Fibroblast of skin of back (primary cell): ENCODE data around the gene CYTH1.
A peak's percentile ranks its signal among the peaks of the same experiment; 100 is the strongest.

Experiments
- DNase-seq: peaks from one replicate; pipeline ENCODE4 v3.0.0-alpha.2; 2013

Gene CYTH1

DNA sequence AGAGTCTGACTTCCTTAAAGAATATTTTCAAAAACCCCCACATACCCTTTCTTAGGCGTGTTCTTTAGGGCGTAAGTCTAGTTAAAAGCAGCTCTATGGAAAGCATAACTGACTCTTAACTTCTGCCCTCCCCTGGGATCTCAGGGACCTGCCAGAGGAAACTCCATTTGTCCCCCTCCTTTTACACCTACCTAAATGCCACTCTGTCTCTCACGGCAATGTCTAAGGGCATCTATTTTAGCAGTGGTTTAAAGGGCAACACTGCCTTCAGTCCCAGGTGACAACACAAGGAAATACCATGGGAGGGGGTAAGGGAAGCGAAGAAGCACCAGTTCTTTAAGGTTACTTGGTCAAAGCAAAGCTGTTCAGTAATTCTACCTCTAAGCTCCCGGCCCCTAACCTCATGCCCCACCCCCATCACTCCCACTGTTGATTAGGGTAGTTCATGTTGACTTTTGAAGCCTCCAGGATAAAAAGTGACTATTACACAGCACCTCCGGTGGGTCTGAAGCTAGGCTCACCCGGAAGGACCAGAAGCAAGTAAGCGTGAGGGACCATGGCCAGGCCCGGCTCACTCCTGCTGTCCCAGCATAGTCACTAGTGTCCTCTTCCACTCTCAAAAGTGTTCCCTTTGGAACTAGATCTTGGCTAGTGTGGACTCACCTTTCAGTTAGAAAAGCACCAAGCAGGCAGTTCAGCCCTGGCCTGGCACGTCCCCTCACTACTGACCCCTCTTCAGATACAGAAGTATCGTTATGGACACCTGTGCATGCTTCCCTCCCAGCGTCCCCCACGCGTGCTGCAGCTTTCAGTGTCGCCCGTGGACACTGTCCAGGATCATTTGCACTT, 47.1 kb downstream of the CYTH1 start:
- DNase-seq: no peak

DNA sequence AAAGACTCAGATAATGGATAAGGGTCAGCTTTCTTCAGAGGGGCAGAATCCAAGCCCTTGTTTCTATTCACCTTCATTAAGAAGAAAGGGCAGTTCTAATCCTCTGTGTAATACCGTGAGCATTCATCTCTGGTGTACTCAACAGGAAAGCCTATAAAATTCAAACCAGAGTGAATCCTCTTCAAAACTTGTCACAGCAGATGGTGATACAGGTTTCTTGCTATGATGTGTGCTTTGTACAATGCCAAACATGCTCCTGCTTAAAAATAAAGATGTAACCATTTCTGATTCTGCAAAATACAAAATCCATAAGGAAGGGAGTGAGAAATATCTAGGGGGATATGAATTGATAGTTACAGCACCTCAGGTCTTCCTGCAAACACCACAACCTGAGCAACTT, 49.7 kb downstream of the CYTH1 start:
- no peak for DNase-seq

DNA sequence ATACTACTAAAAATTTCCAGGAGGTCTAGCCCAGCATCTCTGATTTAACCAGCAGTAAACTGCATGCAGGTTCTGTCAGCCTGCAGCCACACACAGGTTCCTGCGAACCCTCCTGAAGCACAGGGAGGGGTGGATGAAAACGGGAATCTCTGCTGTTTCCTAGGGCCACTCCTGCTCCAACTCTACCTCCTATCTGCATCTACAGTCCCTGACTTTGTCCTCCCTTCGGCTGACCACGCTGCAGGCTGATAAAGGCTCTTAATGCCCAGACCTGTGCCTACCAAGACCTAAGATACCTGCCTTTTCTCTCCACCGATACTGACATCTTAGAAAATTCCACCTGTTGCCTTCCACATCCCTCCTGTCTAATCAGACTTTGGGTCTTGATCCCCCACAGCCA, 50.2 kb downstream of the CYTH1 start:
- no peak for DNase-seq

DNA sequence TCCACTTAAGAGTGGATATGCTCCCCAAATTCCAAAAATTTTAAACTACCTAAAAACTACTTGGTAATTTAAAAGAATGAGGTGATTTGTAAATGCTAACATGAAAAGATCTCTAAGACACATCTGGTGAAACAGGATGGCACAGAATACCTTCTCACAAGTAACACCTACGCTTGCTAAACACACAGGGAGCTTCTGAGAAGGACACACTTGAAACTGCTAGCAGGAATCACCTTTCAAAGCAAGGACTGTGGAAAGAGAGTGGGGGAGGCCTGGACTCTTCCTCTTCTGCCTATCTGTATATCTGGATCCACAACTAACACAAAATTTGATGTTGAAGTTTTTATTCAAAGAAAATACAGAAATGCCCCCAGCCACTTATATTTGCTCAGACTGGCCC, 52.4 kb downstream of the CYTH1 start:
- no peak for DNase-seq

DNA sequence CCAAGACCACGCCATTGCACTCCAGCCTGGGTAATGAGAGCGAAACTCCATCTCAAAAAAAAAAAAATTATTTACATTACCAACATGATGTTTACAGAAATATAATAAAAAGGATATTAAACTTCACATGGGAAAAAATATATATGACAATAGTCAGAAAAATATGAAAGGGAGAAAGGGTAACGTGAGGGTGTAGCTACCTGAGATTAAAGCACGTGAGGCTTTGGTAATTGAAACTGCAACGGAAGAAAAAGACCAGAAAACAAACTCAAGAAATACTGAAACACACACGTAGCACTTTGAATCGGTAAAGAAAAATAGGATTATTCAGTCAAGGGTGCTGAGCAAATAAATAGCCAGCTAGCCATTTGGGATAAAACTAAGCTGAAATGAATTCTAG, 53.6 kb downstream of the CYTH1 start:
- no peak for DNase-seq

DNA sequence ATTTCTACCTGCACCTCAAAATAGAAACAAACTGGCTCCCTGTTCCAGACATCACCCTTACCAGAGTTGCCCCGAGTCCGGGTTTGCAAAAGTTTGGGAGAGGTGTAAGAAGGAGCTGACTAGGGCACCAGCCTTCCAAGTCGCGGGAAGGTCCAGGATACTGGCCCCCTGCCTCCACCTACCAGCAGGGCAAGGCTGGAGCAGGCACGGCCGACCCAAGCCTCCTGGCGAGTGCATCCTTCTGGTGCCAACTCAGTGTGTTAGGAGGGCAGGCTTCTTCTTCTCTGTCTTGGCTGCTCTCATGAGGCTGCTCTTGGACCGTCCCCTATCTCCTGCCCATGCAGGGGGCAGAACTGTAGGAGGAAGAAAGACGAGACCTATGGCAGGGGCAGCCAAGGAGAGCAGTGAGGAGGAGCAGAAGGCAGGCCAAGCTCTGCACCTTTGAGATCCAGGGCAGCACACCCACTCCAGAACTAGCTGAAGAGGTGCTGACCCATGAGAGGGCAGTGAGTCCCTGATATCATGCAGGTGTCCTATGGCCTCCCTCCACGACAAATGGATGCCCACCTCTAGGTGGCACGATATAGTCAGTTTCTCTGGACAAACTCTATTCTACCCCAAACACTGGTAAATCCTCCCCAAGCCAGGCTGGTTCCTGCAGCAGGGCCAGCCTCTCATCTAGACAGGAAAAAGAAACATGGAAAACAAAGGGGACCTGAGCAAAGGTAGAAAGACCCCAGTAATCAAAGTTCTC, 54.4 kb downstream of the CYTH1 start:
- DNase-seq: no peak

DNA sequence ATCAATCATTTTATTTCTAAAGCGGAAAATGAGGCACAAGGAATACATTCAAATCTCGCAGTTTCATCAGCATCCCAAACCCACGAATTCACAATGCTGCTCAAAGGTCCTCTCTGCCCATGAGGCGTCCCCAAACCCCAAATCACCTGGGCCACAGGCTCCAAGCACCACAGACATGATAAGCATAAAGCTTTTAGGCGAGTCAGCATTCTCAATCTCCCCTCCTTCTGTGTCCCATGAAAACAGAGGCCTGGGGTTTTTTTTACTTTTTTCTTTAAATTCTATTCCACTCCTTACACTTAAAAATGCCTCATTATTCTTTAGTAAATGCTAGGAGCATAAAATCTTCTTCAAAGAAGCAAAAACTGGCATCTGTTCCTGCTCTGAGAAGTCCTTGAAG, 55.0 kb downstream of the CYTH1 start:
- no peak for DNase-seq

DNA sequence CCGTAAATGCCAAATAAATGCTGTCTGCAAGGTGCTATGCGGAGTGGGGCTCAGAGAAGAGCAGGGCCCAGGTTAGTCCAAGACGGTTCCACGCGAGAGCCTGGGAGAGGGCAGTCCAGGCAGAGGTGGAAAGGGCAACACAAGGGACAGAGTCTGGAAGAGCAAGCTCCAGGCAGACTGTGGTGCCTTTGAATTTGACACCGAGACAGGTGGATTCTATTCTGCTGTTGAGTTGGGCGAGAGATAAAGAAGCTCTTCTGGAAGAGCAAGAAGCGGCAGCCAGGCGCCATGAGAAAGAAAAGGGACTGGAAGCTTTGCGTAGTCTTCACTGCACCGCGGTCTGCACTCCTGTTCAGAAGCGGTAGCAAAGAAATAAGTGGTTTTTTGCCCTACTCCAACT, 55.6 kb downstream of the CYTH1 start:
- no peak for DNase-seq

DNA sequence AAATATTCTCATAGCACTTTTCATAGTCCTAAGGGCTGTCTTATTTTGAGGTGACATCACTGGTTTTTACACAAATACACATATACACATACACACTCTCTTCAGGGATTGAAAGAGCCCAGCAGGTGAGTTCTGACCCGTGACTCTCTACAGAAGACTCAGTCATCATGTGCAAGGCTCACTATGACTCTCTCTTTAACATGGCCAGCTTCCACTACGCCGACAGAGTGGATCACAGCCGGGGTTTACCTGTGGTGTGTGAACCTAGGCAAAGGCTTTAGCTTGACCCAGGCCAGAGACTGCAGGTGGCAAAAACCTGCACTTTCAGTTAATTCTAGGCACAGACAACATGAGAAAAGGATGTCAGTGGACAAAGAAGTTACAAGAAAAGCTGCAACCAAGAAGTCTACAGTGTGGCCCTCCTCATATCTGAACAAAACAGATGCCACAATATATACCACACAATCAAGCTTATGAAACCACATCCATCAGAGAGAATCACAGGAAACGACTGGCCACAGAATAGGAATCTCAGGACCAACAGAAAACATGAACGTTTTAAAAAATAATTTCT, 56.5 kb downstream of the CYTH1 start:
- DNase-seq: no peak

DNA sequence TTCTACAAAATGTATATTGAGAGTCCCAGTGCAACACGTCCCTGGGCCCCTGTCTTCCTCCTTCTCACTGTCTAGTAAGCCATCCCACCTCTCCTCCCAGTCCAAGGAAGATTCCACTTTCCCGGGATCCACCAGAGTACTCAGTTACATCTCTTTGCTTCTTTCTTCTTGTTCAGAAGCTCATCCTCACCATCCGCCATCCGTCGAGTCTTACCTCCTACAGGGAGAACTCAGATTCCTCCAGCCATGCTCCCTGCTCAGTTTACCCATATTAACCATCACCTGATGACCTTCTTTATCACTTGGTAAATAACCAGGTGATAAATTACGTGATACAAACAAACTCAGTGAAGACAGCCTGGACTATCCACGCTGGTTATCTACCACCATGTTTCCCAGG, 57.1 kb downstream of the CYTH1 start:
- no peak for DNase-seq

DNA sequence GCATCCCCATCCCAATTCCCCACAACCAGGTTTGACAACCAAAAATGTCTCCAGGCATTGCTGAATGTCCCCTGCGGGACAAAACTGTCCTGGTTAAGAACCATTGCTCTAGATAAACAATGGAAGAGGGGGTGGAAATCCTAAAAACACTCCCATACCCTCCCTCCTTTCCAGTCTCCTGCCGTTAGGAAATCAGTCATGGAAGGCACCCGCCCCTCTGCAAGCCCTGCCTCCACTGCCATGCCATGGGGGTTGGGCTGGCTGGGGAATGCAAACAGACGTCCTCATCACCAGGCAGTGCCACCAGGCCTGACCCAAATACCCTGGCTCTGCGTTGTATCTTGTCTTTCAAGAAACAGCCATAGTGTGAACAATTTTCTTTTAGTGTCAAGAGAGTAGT, 57.5 kb downstream of the CYTH1 start:
- DNase-seq: peak; percentile 34

DNA sequence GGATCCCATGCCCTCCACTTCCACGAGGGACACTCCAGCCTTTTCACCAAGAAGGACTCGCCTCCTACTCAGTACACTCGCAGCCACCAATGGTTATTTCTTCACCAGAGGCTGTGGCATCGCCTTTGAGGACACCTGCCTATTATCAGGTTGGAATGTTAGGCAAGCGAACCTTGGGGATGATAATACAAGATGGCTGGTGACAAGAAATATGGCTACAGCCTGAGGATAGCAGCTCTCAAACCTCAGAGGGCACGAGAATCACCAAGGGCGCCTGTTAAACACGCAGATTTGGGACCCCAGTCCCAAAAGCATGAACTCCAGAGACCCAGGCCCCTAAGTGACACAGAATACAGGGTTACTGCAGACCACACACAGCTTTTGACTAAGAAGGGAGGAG, 58.1 kb downstream of the CYTH1 start:
- DNase-seq: no peak

DNA sequence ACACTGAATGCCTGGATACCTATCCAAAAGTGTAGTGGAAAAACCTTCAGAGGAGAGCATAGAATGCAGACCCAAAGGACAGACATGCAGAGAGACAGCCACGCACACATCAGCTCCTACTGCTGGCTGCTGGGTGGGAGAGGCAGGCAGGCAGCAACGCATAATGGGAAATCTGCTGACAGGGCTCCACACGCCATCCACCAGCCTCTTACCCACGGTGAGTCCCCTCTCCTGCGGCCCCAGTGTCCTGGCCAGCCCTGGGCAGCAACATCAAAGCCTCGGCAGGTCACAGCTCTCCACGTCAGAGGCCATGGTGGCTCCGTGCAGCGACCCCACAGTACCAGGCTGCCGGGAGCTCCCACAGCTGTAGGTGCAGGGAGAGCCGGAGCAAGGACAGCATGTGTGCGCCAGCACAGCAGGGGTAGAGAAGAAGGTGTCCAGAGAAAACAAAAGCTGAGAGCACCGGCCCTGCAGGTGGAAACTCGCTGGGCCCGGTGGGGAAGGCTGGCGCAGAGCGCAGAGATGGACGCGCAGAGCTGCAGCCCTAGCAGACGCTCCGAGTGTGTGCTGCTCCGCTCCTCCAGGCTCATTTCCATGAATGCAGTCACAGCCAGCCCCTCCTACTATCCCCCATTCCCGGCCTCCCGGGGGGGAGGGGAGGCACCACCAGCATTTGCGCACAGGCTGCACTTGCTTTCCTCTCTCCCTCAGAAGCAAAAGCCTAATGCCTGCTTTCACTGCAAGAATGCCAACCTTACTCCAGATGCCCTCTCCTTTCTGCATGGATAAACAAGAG, 58.9 kb downstream of the CYTH1 start:
- DNase-seq: peak; percentile 46

DNA sequence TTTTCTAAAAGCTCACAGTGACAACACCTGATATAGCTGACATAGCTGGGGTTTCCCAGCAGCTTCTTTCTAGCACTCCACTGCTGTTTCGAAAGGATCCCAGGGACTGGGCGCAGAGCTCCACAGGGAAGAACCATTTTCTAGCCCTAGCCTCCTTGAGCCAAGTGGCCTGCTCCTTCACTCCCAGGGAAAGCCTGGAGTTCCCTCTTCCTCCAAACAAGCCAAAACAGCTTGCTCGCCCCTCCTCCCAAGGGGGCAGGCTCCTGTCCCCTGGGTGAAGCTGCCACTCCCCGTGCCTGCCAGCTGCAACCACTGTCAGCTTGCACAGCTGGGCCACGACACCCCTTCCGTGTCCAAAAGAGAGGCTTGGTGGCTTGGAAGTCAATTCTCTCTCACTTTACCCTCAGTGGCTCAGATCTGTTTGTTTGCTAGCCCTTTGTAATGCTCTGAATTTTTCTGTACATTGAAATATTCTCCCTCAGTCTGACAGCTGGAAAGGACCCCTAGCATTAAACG, 59.8 kb downstream of the CYTH1 start:
- DNase-seq: no peak

DNA sequence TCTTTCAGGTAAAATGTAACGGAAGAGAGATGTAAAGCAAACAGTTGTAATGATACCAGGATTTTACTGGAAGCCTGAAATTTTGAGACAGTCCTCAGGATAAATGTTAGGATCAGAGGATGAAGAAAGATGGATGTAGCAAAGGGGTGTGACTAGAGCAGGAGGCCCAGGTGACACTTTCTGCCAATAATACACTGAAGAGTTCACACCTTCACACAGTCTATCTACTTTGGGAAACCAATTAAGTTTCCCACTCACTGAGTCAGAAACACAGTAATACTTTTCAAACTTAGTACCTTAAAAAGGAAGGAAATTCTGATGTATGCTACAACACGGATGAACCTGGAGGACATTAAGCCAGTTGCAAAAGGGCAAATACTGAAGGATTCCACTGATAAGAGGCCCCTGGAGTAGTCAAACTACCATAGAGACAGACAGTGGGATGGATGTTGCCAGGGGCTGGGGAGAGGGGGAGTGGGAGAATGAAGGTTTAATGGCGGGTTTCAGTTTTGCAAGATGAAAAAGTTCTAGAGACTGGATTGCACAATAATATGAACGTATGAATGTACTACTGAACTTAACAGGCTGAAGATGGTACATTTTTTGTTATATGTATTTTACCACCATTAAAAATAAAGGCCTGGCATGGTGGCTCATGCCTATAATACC, 62.3 kb downstream of the CYTH1 start:
- no peak for DNase-seq

DNA sequence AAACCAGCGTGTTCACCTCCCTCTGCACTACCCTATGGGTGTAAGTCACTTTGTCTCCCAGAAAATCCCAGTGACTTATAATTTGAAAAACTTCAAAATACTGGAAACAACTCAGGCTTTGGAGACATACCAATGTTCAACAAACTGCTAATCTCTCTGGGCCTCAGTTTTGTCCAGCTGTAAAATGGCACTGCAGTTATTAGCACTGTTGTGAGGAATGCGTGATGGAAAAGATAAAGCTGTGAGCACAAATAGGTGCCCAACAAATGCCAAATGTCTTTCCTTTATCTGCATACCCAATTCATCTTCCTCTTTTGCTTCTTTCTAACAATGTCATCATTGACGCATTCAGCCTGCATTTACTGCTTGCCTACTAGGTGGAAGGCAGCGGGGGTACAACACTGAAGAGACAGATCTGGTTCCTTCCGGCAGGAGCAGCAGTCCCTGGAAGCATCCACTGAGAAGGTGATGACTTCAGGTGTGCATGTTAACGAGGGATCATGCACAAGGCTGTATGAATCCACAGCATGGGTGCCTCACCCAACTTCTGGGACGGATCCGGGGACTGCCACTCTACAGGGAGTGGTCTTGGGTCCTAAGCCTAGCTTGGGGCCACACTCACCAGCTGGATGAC, 63.4 kb downstream of the CYTH1 start:
- DNase-seq: no peak

DNA sequence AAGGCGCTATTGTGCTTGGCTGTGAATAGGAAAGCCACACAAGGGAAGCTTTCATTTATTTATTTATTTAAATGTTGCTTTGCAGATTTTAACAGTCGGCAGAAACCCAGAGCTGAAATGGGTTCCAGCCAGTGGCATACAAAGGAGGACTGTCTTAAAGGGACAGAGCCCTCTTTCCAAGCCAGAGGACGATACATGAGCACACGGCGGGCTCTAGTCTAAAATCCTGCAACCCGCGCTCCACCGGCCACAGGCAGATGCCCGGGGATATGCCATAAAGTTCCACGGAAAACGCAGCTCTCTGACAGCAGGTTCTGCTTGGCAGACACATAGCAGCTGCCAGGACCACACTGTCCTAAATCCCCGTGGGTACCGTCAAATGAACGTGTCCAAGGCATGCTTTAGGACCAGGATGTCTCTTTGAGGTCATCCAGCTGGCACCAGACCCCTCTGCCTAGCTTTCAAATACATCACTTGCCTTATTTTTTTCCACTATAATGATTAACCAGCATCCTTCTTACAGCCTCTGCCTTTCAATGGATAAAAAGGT, 64.6 kb downstream of the CYTH1 start:
- DNase-seq: peak; percentile 36

DNA sequence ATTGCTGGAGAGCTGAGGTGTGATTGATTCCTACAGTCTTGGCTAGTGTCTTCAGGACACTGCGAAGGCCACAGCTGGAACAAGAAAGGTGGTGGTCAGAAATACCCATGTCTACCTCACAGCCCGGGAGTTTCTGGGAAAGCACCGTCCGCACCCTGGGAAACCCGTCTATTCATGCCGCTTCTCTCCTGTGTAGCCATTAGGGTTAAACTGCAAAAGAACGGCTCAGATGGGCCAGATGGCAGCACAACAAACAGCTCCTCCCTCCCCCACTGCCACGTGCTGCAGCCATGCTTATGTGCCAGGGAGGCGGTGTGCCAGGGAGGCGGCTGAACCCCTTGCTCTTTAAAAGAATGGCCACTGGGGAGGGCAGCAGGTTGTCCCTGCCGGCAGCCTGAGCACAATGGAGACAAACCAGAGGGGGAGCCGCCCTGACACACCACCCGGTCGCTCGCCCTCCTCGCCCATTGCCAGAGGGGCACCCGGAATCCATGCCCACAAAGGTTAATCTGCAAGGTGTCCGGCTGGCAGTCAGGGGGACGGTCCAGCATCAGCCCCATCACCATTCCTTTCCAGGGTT, 65.2 kb downstream of the CYTH1 start:
- DNase-seq: no peak

DNA sequence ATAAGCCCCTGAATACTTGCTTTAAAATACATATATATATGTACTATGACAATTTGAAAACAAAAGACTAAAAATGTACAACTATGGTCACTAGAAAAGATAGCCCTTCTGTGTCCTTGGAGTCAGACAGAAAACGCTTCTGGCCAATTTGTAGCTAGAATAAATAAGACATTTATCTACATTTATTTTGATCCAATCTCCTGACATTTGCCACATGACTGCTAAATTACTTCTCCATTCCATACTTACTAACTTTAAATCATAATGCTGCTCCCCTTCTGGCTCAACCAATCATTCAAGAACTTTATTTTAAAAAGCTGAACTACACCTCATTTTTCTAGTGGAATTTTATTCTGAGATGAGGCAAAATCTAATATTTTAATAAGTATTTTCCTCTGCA, 65.8 kb downstream of the CYTH1 start:
- no peak for DNase-seq

DNA sequence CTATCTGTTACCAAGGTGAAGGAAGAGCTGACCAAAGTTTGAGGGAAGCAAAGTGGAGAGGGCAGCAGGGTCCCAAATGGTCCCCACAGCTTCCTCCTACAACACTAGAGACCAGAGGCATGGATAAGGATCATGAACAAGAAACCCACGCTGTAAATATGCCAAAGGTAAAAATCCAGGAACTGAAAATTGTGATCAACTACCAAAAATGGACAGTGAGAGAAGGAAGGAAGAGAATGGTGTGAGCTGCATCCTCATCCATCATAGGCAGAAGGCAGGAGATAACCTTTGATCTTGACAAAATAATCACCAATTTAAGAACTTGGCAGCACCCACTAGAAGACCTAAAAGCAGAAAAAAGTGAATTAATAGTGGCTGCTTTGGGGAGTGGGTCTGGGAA, 66.2 kb downstream of the CYTH1 start:
- DNase-seq: no peak
